SK-N-SH (cell line): ENCODE results near the gene SYT13. TPM values are rescaled to one million over a fixed set of nuclear protein-coding genes. Genes with fewer than 3 reads are reported as not detected.
"Not testable (repeated sequence)": the region's sequence is repeated elsewhere in the genome, so short reads cannot be mapped to it uniquely, and the experiment has no call there.

Experiments used
- CTCF ChIA-PET: fragments of 300-600, 350-600 bp; formaldehyde crosslinking; extraction: SDS; loops from one replicate; lab custom pipeline; 2021; lab: Yijun Ruan, JAX
- POLR2A ChIA-PET: fragments of 350-600 bp; sonication (Branson Sonifier 250); formaldehyde crosslinking; extraction: SDS; loops from one replicate; lab custom pipeline; 2020; ENCODE audit warnings: antibody characterized with exemption, inconsistent platforms; lab: Yijun Ruan, JAX
- DNase-seq: peaks from one replicate; pipeline ENCODE4 v3.0.0; 2012
- H2AFZ ChIP-seq: fragments of 200-600 bp; sonication (generic); 2 replicates; pipeline ENCODE4 v1.8.1; 2016; ENCODE audit warnings: antibody characterized with exemption, mild to moderate bottlenecking, low read depth
- H3F3A ChIP-seq: fragments of 200-600 bp; sonication (generic); replicated peaks from 2 replicates; pipeline ENCODE3; 2016; ENCODE audit warnings: antibody characterized with exemption, mild to moderate bottlenecking; ENCODE audit not compliant: insufficient read depth
- H3K27ac ChIP-seq, 2 experiments: fragments of 200-500 bp in 1 of 2; fragments of 200-600 bp in 1 of 2; sonication (Bioruptor generic) in 1 of 2; sonication (generic), shearing (Covaris generic) in 1 of 2; 2 replicates each; pipeline versions ENCODE4 v1.5.1 to v1.6.1; 2014 to 2016; ENCODE audit warnings: low read depth in 2 of 2, inconsistent platforms in 1 of 2, low read length in 1 of 2, mild to moderate bottlenecking in 1 of 2, mixed read lengths in 1 of 2
- H3K27me3 ChIP-seq: fragments of 200-600 bp; sonication (generic), shearing (Covaris generic); 2 replicates; pipeline ENCODE4 v1.6.1; 2016; ENCODE audit warnings: mixed run types; ENCODE audit not compliant: insufficient read depth
- H3K36me3 ChIP-seq, 2 experiments: fragments of 200-500 bp in 1 of 2; fragments of 200-600 bp in 1 of 2; sonication (Bioruptor generic) in 1 of 2; sonication (generic) in 1 of 2; replicated peaks in 1 of 2; 2 replicates each; pipeline versions ENCODE3 to v1.5.1; 2014 to 2016; ENCODE audit warnings: low read length in 1 of 2, mild to moderate bottlenecking in 1 of 2; ENCODE audit not compliant: insufficient read depth in 2 of 2, control insufficient read depth in 1 of 2
- H3K4me1 ChIP-seq, 2 experiments: fragments of 200-500 bp in 1 of 2; fragments of 200-600 bp in 1 of 2; sonication (Bioruptor generic) in 1 of 2; sonication (generic), shearing (Covaris generic) in 1 of 2; 2 replicates each; pipeline versions ENCODE4 v1.5.1 to v1.6.1; 2014 to 2016; ENCODE audit warnings: low read depth in 1 of 2, low read length in 1 of 2, mixed run types in 1 of 2; ENCODE audit not compliant: insufficient read depth in 2 of 2, control insufficient read depth in 1 of 2
- H3K4me2 ChIP-seq: fragments of 200-600 bp; sonication (generic), shearing (Covaris generic); 2 replicates; pipeline ENCODE4 v1.6.1; 2017; ENCODE audit warnings: mixed run types
- H3K4me3 ChIP-seq, 2 experiments: fragments of 200-500 bp in 1 of 2; fragments of 200-600 bp in 1 of 2; sonication (Bioruptor generic) in 1 of 2; sonication (generic), shearing (Covaris generic) in 1 of 2; 2 replicates each; pipeline versions ENCODE4 v1.5.1 to v1.8.1; 2014 to 2016; ENCODE audit warnings: low read depth in 2 of 2, inconsistent platforms in 1 of 2, low read length in 1 of 2, mild to moderate bottlenecking in 1 of 2, mixed read lengths in 1 of 2, moderate library complexity in 1 of 2
- H3K79me2 ChIP-seq: fragments of 200-600 bp; sonication (generic); 2 replicates; pipeline ENCODE4 v1.8.1; 2017; ENCODE audit warnings: mild to moderate bottlenecking; ENCODE audit not compliant: insufficient read depth
- H3K9ac ChIP-seq: fragments of 200-600 bp; sonication (generic); 2 replicates; pipeline ENCODE4 v1.6.1; 2017; ENCODE audit warnings: mixed run types
- H3K9me2 ChIP-seq: fragments of 200-600 bp; sonication (generic); 2 replicates; pipeline ENCODE4 v1.6.1; 2017; ENCODE audit warnings: mixed run types
- H3K9me3 ChIP-seq: fragments of 200-600 bp; sonication (generic); 2 replicates; pipeline ENCODE4 v1.6.1; 2017; ENCODE audit warnings: mixed run types, mild to moderate bottlenecking, moderate library complexity
- H4K20me1 ChIP-seq: fragments of 200-600 bp; sonication (generic); 2 replicates; pipeline ENCODE4 v1.6.1; 2017; ENCODE audit warnings: mild to moderate bottlenecking, mixed run types; ENCODE audit not compliant: insufficient read depth
- CHD2 ChIP-seq: fragments of 150-350 bp; IDR thresholded peaks from 2 replicates; pipeline ENCODE4 v1.6.1; 2018; ENCODE audit warnings: low read length; ENCODE audit not compliant: partially characterized antibody
- EP300 ChIP-seq, 2 experiments: IDR thresholded peaks; 2 replicates each; pipeline versions ENCODE4 v1.4.0 to v1.6.1; 2012; ENCODE audit warnings: borderline replicate concordance in 1 of 2, low read depth in 1 of 2, low read length in 1 of 2
- EZH2phosphoT487 ChIP-seq: fragments of 200-600 bp; sonication (generic); IDR thresholded peaks from 2 replicates; pipeline ENCODE4 v1.6.1; 2017; ENCODE audit warnings: low read depth, mixed run types, mild to moderate bottlenecking, antibody characterized with exemption, moderate library complexity, borderline replicate concordance
- FOXM1 ChIP-seq: IDR thresholded peaks from 2 replicates; pipeline ENCODE4 v1.4.0; 2012; ENCODE audit warnings: low read depth, mild to moderate bottlenecking
- GABPA ChIP-seq: IDR thresholded peaks from 2 replicates; pipeline ENCODE4 v1.4.0; 2012; ENCODE audit warnings: low read depth, mild to moderate bottlenecking
- GATA2 ChIP-seq: sonication (generic); formaldehyde crosslinking; IDR thresholded peaks from 2 replicates; pipeline ENCODE4 v1.5.0; 2020; ENCODE audit warnings: mild to moderate bottlenecking, missing genetic modification reagents
- JUND ChIP-seq: IDR thresholded peaks from 2 replicates; pipeline ENCODE4 v1.4.0; 2012
- MXI1 ChIP-seq: IDR thresholded peaks from 2 replicates; pipeline ENCODE4 v1.6.1; 2012; ENCODE audit warnings: mild to moderate bottlenecking, low read depth, low read length, improper control_type of control experiment
- NRF1 ChIP-seq: IDR thresholded peaks from 2 replicates; pipeline ENCODE4 v1.6.1; 2012; ENCODE audit warnings: low read depth, mild to moderate bottlenecking, low read length
- RCOR1 ChIP-seq: fragments of 150-350 bp; IDR thresholded peaks from 2 replicates; pipeline ENCODE4 v1.6.1; 2017; ENCODE audit warnings: antibody characterized with exemption, low read length
- RXRA ChIP-seq: IDR thresholded peaks from 2 replicates; pipeline ENCODE4 v1.4.0; 2012; ENCODE audit warnings: low read depth, mild to moderate bottlenecking, borderline replicate concordance
- TAF1 ChIP-seq: IDR thresholded peaks from 2 replicates; pipeline ENCODE4 v1.6.1; 2012; ENCODE audit warnings: low read depth, mild to moderate bottlenecking, low read length, moderate library complexity, borderline replicate concordance
- TCF12 ChIP-seq: IDR thresholded peaks from 2 replicates; pipeline ENCODE4 v1.4.0; 2012
- WGBS: methylation state at CpG from one replicate; pipeline ENCODE4 v1.1.6; 2017; ENCODE audit warnings: low lambda C conversion rate; 5-methylcytosine and 5-hydroxymethylcytosine counted together
- polyA plus RNA-seq, 3 experiments: library from polyadenylated mRNA; depleted of rRNA; stranded (reverse); fragments of >200 nt; gene quantifications; 2 replicates each; pipeline ENCODE4 v1.2.3, GENCODE V29; 2012
- TF ChIP-seq, protein P1 (sequence below): IDR thresholded peaks from 2 replicates; pipeline ENCODE4 v1.4.0; 2012; ENCODE audit warnings: low read depth, borderline replicate concordance
- TF ChIP-seq, protein P2 (sequence below): fragments of 150-350 bp; IDR thresholded peaks from 2 replicates; pipeline ENCODE4 v1.6.1; 2016; ENCODE audit warnings: mild to moderate bottlenecking, low read depth, low read length
- TF ChIP-seq, protein P3 (sequence below): fragments of 150-350 bp; IDR thresholded peaks from 2 replicates; pipeline ENCODE4 v1.6.1; 2017; ENCODE audit warnings: antibody characterized with exemption, low read length, low read depth, borderline replicate concordance

The SYT13 gene
- polyA plus RNA-seq, 1 of the 3 experiments (the other 2 are of a cell fraction) = not detected

DNA sequence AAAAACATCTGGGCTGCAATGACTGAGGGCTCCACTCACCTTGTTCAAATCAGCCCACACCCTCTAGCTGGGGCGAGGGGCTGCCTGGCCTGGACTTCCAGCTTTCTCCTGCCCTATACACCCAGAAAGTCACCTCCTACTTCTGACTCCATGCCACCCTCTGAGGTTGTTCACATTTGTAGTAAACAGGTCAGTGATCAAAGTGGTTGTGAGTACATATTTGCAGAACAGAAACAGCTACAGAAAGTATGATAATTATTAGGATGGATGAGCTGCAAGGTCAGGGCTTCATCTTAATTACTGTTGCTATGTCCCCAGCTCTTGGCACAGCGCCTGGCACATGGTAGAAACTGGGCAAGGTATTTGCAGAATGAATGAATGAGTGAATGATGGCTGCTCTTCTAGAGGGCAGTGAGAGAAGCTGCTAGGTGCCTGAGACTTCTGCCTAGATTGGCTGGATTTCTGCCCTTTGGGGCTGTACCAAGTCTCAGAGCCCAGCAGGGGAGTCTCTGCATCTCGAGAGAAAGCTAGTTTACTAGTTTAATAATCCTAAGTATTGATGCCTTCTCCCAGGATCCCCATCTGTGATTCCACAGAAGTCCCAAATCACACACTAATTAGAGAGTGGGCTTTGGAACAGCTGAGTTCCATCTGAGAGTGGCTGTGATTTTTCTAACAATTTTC is 36.0 kb downstream of the SYT13 start:
- no peak for DNase-seq
- no peaks in the 10 kb centered on the region for H3K36me3 ChIP-seq
- H3K27ac ChIP-seq = no peak overlapping the region
- no peak overlapping the region for H3K9ac ChIP-seq
- peaks cover 0 to 6% of the 10 kb centered on the region in 2 experiments; a peak in 1 of 4 replicates for H3K4me1 ChIP-seq
- H4K20me1 ChIP-seq = no peaks in the 10 kb centered on the region
- no peaks in the 10 kb centered on the region for H3K79me2 ChIP-seq
- no peaks in the 10 kb centered on the region for H3K9me3 ChIP-seq
- no peak overlapping the region for H3K4me2 ChIP-seq
- no peaks in the 10 kb centered on the region for H3F3A ChIP-seq
- WGBS = 35% methylated on average over 3 of the region's 3 CpGs
- no peak overlapping the region for H2AFZ ChIP-seq
- H3K4me3 ChIP-seq = no peak overlapping the region
- H3K27me3 ChIP-seq = peaks cover 7% of the 10 kb centered on the region; the same call in 1 of the 2 replicates
- ChIA-PET CTCF (interaction anchor here (0.8 to 1.4 kb wide), 3 partner anchors 16 to 62 kb away, joined by 3 to 6 read pairs (median 4); no protein-coding TSS in a partner anchor), POLR2A (no interaction called here)
- no peak for TF ChIP-seq TCF12
- TF ChIP-seq EZH2phosphoT487 = no peak
- no peak for TF ChIP-seq EP300 (IDR thresholded peaks at IDR 0.05; ENCODE audit: borderline replicate concordance in 1 of 2, low read depth in 1 of 2, low read length in 1 of 2)
- TF ChIP-seq, protein P1, sequence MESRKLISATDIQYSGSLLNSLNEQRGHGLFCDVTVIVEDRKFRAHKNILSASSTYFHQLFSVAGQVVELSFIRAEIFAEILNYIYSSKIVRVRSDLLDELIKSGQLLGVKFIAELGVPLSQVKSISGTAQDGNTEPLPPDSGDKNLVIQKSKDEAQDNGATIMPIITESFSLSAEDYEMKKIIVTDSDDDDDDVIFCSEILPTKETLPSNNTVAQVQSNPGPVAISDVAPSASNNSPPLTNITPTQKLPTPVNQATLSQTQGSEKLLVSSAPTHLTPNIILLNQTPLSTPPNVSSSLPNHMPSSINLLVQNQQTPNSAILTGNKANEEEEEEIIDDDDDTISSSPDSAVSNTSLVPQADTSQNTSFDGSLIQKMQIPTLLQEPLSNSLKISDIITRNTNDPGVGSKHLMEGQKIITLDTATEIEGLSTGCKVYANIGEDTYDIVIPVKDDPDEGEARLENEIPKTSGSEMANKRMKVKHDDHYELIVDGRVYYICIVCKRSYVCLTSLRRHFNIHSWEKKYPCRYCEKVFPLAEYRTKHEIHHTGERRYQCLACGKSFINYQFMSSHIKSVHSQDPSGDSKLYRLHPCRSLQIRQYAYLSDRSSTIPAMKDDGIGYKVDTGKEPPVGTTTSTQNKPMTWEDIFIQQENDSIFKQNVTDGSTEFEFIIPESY = no peak
- no peak for TF ChIP-seq GATA2
- no peak for TF ChIP-seq RCOR1
- no peak for TF ChIP-seq NRF1
- no peaks in the 10 kb centered on the region for H3K9me2 ChIP-seq

DNA sequence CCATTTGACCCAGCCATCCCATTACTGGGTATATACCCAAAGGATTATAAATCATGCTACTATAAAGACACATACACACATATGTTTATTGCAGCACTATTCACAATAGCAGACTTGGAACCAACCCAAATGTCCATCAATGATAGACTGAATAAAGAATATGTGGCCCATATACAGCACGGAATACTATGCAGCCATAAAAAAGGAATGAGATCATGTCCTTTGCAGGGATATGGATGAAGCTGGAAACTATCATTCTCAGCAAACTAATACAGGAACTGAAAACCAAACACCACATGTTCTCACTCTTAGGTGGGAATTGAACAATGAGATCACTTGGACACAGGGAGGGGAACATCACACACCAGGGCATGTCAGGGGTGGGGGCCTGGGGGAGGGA is 36.8 kb downstream of the SYT13 start:
- H3K9me2 ChIP-seq, H3K4me2 ChIP-seq, POLR2A ChIA-PET, H4K20me1 ChIP-seq, H2AFZ ChIP-seq, H3K36me3 ChIP-seq, H3K4me3 ChIP-seq, DNase-seq, H3K4me1 ChIP-seq, H3K9me3 ChIP-seq, H3K27me3 ChIP-seq, H3F3A ChIP-seq, H3K9ac ChIP-seq, H3K79me2 ChIP-seq, H3K27ac ChIP-seq: not testable (repeated sequence)
- CTCF ChIA-PET = interaction anchor here (1.4 kb wide), 1 partner anchor 17 kb away, joined by 4 read pairs; no protein-coding TSS in a partner anchor
- WGBS = 87% methylated on average over 1 of the region's 1 CpG

DNA sequence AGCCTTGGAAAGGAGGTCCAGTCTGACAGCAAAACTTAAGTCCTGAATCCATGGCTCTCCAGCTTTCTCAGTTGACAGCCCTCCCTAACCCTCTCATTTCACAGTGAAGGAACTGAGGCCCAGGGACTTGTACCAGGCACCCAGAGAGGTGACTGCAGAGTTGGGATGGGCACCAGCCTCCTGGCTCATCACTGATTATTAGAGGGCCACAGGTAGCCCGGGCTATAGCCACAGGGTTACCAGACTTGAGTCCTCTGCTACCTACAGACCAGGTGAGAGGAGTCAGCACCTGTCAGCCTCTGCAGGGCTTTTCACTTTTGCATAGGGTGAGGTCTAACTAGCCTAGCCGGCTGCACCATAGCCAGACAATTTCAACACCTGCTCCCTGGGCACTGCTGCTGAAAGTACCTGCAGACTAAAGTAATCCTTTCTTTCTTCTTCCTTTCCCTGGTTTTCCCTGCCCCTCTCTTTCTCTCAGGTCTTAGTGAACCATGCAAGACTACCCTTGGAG is 37.6 kb downstream of the SYT13 start:
- H3K9ac ChIP-seq = no peak overlapping the region
- no peaks in the 10 kb centered on the region for H4K20me1 ChIP-seq
- no peak overlapping the region for H3K27ac ChIP-seq
- no peak overlapping the region for H3K4me2 ChIP-seq
- CTCF ChIA-PET = interaction anchor here (1.1 to 2.7 kb wide), 5 partner anchors 9 to 146 kb away, joined by 4 to 10 read pairs (median 6); no protein-coding TSS in a partner anchor
- no peaks in the 10 kb centered on the region for H3K36me3 ChIP-seq
- no peaks in the 10 kb centered on the region for H3K79me2 ChIP-seq
- no peak overlapping the region for H2AFZ ChIP-seq
- H3K9me3 ChIP-seq = no peaks in the 10 kb centered on the region
- DNase-seq = no peak
- no peaks in the 10 kb centered on the region for H3F3A ChIP-seq
- H3K4me3 ChIP-seq = no peak overlapping the region
- H3K9me2 ChIP-seq = no peaks in the 10 kb centered on the region
- POLR2A ChIA-PET = no interaction called here
- peaks cover 7% of the 10 kb centered on the region; the same call in 1 of the 2 replicates for H3K27me3 ChIP-seq
- WGBS = 70% methylated on average over 2 of the region's 2 CpGs
- peaks cover 0 to 6% of the 10 kb centered on the region in 2 experiments; a peak in 1 of 4 replicates for H3K4me1 ChIP-seq
- no peak for TF ChIP-seq NRF1
- no peak for TF ChIP-seq MXI1
- TF ChIP-seq JUND = no peak
- TF ChIP-seq, protein P2, sequence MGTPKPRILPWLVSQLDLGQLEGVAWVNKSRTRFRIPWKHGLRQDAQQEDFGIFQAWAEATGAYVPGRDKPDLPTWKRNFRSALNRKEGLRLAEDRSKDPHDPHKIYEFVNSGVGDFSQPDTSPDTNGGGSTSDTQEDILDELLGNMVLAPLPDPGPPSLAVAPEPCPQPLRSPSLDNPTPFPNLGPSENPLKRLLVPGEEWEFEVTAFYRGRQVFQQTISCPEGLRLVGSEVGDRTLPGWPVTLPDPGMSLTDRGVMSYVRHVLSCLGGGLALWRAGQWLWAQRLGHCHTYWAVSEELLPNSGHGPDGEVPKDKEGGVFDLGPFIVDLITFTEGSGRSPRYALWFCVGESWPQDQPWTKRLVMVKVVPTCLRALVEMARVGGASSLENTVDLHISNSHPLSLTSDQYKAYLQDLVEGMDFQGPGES = no peak
- no peak for TF ChIP-seq FOXM1
- TF ChIP-seq RXRA = no peak
- TF ChIP-seq CHD2 = no peak
- TF ChIP-seq, protein P3, sequence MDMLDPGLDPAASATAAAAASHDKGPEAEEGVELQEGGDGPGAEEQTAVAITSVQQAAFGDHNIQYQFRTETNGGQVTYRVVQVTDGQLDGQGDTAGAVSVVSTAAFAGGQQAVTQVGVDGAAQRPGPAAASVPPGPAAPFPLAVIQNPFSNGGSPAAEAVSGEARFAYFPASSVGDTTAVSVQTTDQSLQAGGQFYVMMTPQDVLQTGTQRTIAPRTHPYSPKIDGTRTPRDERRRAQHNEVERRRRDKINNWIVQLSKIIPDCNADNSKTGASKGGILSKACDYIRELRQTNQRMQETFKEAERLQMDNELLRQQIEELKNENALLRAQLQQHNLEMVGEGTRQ = no peak
- TF ChIP-seq GABPA = no peak
- no peak for TF ChIP-seq TAF1
